PC-9 (cell line): Measurements from ENCODE around the gene PLEKHA6.

ENCODE experiments used
- CTCF ChIP-seq: fragments of 200-600 bp; sonication (generic); conservative IDR thresholded peaks from 2 replicates; pipeline ENCODE4 v1.6.1; 2017; ENCODE audit warnings: mixed run types, antibody characterized with exemption, mild to moderate bottlenecking, moderate library complexity
- EZH2 ChIP-seq: fragments of 200-600 bp; sonication (generic); IDR thresholded peaks from 2 replicates; pipeline ENCODE4 v1.8.0; 2017; ENCODE audit warnings: antibody characterized with exemption, low read depth

GRCh38 chr1:204212715-204213114, 147.0 kb downstream of the PLEKHA6 start:
- TF ChIP-seq CTCF (no peak), EZH2 (no peak)
